Cardiac septum (tissue), 1 donor: ENCODE data around the gene UBL3. TPM values are rescaled to one million over a fixed set of nuclear protein-coding genes. Genes with fewer than 3 reads are reported as not detected.

ENCODE experiments used
- DNase-seq: peaks from one replicate; pipeline ENCODE4 v3.0.0-alpha.2; 2020; ENCODE audit warnings: low spot score
- intact Hi-C: fragments of 100-400 bp; cut with DNase I; formaldehyde crosslinking; loops from one replicate; pipeline ENCODE4 v1.14.0; 2022
- total RNA-seq: library from RNA; stranded (reverse); fragmentation: NEBNext Ultra II Directional; extraction: Animal tissue kit (Norgen Biotek cat#: 25700); gene quantifications from one replicate; pipeline ENCODE4 v1.2.1, GENCODE V29; 2021
- donor health status: DM: no; HTN: no; CAD: no.

The UBL3 gene
- total RNA-seq, 1 donor from 2014 or later: 24.1 TPM

DNA sequence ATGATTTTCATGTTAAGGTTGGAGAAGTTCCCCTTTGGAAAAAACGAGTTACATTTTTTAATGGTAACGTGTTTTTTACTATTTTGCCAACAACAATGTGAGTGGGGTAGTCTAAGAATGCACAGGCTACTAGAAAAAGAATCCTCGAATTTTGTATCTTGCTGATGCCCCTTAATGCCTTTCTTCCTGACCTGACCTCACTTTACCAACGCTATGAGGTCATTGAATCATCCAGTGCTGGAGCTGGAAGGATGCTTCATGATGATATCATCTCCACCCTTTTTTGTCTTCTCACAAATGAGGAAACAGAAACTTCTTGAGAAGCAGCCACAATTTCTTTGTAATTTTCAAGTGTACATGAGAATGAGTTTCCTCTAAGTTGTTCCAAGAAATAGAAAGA, 8.2 kb upstream of the UBL3 start:
- intact Hi-C loops: no loop called here
- no peak for DNase-seq

DNA sequence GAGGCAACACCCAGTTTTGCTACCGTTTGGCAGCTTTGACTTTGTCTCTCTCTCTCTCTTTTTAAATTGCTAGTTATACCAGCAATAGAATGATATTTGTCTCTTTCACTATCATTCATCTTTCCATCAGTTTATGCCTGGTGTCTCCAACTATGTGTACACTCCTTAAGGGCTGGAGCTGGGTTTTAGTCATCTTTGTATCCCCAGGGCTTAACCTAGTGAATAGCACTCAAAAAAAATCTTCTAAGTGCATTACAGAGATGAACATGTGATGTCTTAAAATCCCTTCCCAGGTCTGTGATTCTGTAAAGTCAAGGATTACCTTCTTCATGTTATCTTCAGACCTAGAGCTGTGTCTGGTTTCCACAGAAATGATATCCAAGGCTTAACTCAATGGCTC, 7.8 kb upstream of the UBL3 start:
- intact Hi-C loops: no loop called here

DNA sequence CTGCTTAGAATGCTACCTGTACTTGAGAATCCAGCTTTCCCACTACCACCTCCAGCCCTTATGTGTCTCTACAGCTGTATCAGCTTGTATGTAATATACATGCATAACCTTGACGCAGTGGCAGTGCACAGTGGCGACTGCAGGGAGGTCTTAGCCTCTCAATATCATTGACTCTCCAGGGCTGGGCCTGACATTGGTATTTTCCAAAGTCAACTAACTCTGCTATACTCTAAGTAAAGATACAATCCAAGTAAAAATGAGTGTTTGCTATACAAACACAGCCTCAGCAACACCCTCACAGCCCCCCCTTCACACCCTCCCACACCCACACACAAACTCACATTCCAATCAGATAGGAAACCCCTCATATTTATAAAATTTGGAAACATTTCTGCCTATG, 6.7 kb upstream of the UBL3 start:
- no peak for DNase-seq
- intact Hi-C loops: no loop called here

More for the DNA sequence above, 7.8 kb upstream of the UBL3 start:
- DNase-seq: no peak

DNA sequence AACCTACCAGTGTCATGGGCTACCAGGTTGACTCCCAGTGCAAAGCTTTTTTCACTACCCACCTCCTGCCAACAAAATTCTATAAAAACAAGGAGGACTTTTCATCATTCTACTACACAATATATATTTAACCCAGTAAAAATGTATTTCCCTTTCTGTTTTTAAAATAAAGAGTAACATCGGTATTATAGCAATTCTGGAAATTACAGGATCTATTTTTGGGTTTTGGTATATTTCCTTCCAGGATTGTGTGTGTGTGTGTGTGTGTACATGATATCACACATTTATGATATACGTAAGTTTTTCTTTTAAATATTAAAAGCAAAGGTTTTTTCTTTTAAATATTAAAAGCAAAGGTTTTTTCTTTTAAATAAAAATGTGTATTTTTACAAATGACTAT, 6.0 kb upstream of the UBL3 start:
- intact Hi-C loops: no loop called here
- no peak for DNase-seq

DNA sequence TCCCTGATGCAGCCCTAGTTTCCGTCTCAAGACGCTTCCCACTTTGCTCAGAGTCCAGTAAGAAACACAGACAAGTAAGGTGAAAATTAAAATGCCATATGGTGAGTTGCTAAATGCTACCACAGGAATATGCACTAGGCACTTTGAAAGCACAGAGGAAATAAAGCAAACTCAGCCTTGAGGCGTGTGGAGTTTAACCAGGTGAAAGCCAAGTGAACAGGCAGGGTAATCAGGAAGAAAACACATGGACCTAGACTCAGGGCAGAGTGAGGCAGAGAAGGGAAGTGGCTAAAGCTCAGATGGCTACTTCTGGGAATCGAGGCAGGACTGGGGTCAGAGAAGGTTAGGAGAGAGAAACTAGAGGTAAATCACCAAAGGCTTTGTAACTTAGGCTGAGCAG, 5.4 kb upstream of the UBL3 start:
- DNase-seq: no peak
- intact Hi-C loops: no loop called here

DNA sequence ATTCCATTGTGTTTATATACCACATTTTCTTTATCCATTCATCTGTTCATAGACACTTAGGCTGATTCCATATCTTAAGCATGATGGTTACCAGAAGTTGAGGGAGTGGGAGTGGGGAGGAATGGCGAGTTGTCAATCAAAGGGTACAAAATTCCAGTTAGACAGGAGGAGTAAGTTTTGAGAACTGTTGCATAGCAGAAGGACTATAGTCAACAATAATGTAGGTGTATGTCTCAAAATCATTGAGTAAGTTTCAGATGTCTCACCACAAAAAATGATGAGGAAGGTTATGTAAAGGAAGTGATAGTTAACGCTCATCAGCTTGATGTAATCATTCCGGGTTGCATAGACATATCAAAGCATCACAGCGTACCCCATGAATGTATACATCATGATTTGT, 4.6 kb upstream of the UBL3 start:
- intact Hi-C loops: no loop called here
- DNase-seq: no peak

DNA sequence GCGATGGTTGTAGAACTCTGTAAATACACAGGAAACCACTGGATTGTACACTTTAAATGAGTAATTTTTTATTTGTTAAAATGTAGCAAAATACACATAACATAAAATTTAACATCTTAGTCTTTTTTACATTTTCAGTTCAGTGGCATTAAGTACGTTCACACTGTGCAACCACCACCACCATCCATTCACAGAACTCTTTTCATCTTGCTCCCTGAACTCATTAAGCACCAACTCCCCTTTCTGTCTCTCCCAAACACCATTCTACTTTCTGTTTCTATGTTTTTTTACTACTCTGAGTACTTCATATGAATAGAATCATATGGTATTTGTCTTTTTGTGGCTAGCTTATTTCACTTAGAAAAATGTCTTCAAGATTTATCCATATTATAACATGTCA, 2.7 kb upstream of the UBL3 start:
- intact Hi-C loops: no loop called here

DNA sequence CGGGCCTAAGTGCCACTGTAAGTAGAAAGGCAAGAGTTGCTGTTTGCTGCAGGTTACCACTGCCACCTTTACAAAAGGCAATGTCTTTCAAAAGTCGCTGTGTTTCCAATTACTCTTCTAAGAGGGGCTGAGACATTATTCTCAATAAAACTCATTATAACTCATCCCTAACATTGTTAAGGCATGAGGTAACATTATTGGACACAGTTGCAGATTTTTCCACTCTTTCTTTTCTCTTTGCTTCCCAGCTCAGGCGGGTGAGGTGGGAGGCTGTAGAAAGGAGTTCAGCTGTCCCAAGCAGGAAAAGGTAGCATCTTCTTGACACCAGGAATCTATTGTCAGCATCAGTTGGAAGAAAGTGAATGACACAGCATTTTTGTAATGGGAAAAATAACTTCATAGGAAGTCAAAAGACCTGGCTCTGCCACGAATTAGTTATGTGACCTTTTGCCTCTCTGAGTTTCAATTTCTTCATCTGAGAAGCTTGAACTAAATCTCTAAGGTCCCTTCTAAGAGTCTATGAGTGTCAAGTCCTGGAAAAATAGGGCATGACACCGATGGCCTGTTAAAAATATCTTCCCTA, 2.1 kb upstream of the UBL3 start:
- DNase-seq: no peak
- intact Hi-C loops: no loop called here

More for the DNA sequence above, 2.7 kb upstream of the UBL3 start:
- DNase-seq: no peak

DNA sequence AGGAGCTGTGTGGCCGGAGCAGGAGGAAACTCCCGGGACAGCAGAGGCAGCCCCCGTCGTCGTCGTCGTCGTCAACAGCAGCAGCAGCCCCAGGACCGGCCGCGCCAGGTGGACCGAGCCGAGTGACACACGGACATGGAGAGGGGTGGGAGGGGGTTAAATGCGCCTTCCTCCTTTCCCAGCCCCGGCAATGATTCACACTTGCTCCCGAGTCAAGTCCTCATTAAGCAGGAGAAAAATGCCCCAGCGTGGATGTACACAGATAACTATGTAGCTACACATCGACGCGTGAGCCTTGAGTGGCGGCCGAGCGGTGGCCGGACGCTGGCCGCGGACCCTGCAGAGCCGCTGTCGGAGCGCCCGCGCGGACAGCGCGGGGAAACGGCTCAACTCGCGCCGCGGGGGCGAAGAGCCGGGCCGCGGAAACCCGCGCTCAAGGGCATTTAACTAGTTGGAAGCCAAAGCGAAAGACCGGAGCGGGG, 645 bp downstream of the UBL3 start:
- intact Hi-C loops: no loop called here
- peak; percentile 88 for DNase-seq

DNA sequence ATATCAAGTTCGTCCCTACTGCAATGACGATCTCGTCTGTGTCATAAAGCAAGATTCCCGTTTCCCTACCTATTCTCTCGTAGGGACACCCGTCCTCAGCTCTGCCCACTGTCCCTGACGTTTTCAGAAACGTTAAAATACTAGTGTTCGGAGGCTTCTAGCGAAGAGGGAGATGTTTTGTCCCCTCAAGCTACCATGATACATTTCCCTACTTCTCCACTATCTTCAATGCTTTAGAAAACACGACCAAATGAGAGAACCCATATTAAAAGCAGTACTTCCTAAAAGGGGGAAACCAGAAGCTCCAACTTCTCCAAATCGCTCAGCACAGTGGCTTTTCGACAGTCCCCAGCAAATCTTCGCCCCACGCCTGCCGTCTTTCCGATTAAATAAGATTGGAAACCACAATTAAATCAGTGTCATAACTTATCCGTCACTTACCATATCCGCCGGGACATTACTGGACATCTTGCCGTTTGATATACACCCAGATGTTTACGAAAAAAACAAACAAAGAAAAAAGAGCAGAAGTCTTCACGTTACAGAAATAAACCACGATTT, 1.3 kb downstream of the UBL3 start:
- intact Hi-C loops: no loop called here
- no peak for DNase-seq

DNA sequence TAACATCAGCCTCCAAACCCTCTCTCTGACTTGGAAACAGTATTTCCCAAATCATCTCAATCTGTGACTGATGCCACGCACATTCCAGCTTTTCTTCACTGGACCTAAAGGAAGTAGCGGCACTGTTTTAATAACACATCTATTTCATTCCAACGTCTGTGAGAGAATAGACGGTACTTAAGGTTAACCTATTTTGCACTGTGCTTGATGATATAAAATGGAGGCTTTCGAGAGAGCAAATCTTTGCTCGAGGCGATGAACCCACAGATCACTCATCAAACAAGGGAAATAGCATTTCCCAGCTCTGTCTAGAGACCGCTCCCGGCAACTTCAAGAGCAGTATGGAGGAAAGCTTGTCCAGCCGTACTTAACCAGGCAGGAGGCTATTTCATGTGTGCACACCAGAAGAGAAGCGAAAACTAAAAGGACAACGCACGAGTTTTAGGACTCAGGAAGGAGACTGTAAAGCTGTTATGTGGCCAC, 2.9 kb downstream of the UBL3 start:
- intact Hi-C loops: loop anchor here (2.0 kb wide), 1 partner anchor 265 kb away; no protein-coding TSS in a partner anchor

DNA sequence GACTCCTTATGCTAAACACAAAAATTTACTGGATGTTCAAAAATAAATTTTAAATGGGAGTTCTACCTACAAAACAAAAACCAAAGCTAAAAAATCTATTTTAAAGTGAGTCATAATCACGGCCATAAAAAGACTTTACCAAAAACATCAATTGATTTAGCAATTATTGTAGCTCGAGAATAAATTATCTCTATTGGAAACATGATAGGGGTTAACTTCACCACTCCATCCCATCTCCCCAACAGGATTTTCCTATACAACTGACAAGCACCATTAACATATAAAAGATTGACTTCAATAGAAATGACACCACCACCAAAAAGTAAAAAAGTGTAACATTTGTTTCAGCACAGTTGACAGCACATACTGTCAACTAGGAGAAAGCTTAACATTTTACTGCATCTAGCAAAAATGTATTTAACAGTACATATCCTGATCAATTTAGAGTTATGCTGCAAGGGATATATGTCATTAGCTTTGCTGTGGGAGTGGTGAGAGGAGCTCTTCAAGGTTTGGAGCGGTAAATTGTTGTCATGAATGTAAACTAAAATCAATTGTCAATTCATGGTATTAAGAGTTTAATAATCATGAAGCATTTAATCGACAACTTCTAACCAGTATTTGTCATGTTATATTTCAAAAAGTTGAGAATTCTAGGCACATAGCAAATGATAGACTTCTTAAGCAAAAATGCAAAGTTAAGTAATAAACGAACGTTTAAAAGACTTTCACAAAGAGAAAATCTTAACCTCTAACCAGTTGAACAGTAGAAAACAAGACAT, 3.8 kb downstream of the UBL3 start:
- DNase-seq: no peak
- intact Hi-C loops: loop anchor here (2.0 kb wide), 1 partner anchor 266 kb away; no protein-coding TSS in a partner anchor

More for the DNA sequence above, 2.9 kb downstream of the UBL3 start:
- no peak for DNase-seq

DNA sequence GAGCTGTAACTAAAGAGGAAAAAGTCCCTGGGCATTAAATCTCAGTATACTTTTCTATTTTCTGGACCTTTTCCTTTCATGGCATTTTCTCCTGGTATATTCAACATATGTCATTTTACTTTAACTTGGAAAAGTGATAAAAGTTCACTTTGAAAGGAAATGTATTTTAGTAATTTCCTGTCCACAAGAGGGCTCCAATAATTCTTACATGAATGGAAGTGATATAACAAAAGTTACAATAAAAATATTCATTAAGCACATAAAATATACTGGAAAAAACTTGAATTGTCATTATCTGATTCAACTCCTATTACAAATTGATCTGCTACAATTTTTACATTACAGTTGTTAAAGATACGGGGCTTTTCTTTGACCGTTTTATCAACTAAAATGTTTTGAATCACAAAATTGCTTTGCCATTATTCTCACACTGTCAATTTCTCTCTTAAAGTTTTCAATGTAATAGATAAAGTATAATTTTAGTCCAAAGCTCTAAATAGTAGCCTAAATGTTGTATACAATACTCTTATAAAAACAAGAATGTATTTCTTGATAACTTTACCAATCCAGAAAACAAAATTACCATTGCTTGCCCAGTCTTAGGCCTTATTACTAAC, 4.9 kb downstream of the UBL3 start:
- no peak for DNase-seq
- intact Hi-C loops: loop anchor here (2.0 kb wide), 1 partner anchor 267 kb away; no protein-coding TSS in a partner anchor

DNA sequence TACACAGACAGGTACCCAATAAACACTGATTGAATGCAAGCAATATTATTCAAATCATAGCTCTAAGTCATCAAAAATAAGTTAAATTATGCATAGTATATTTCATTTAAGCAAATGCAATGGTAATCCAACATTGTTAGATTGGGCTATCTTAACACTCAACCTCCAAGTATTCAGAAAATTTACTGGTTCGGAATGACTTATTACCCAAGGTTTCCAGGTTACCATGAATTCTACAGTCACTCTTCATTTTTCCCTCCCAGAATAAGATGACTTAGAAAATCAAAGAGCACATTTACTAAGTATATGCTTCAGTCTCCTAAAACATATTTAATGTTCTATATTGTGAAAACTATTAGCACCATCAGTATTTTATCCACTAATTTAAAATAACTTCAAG, 6.0 kb downstream of the UBL3 start:
- intact Hi-C loops: loop anchor here (5.0 kb wide), 1 partner anchor 72 kb away; no protein-coding TSS in a partner anchor

DNA sequence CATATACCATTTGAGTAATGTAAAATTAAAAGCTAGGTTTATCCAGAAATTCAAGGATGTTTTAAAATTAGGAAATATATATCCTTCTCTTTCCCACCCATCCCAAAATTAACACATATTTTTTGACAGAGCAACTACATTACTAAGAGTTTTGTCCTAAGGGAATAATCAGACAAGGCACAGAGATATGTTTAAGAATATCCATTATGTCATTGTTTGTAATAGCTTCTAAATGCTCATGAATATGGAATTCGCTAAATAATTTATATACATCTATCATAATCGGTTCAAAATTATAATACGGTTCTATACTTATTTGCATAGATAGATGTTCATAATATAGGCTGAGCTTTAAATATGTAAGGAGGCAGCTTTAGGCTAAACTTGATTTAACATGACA, 9.8 kb downstream of the UBL3 start:
- DNase-seq: no peak
- intact Hi-C loops: loop anchor here (5.0 kb wide), 1 partner anchor 68 kb away; no protein-coding TSS in a partner anchor

More for the DNA sequence above, 6.0 kb downstream of the UBL3 start:
- no peak for DNase-seq

DNA sequence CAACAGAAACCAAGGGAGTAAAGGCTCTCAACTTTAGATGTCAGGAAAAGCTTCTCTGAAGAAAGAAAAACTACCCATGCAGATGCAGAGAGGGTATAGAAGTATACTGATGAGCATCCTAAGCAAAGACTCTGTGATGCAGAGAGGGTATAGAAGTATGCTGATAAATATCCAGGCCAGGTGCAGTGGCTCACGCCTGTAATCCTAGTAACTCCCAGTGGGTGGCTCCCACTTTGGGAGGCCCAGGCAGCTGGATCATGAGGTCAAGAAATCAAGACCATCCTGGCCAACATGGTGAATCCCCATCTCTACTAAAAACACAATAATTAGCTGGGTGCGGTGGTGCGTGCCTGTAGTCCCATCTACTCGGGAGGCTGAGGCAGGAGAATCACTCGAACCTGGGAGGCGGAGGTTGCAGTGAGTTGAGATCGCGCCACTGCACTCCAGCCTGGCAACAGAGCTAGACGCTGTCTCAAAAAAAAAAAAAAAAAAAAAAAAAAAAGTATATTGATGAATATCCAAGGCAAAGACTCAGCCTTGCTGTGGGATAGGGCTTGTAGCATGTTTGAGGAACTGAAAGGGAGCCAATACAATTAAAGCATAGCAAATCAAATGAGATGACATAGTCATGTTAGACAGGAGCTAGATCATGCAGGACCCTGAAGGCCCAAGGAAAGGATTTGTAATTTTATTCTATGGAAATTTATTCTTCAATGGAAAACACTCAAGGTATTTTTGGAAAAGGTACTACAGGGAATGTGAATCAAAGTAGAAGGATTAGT, 14.9 kb downstream of the UBL3 start:
- no peak for DNase-seq
- intact Hi-C loops: no loop called here

DNA sequence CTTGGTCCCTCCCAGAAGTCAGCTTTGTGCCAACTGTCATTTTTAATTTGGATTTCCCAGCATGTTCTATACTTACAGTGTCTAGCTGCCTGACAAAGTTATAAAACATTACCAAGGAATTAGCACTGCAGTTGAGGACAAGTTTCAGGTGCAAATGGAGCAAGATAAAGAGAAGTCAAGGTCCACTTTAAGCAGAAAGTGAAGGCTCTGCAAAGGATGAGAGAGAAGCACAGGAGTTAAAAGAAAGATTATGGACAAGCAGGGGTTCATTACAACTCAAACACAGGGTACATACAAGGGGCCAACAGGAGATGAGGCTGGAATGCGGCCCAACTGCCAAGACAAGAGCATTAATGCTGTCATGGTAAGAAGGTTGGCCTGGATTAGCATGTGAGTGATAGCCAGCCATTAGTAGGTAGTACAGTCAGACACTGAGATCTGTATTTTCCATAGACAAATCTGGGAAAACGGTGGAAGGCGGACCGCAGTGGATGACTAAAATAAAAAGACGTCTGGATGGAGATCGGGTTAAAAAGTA, 17.6 kb downstream of the UBL3 start:
- intact Hi-C loops: no loop called here
- no peak for DNase-seq

DNA sequence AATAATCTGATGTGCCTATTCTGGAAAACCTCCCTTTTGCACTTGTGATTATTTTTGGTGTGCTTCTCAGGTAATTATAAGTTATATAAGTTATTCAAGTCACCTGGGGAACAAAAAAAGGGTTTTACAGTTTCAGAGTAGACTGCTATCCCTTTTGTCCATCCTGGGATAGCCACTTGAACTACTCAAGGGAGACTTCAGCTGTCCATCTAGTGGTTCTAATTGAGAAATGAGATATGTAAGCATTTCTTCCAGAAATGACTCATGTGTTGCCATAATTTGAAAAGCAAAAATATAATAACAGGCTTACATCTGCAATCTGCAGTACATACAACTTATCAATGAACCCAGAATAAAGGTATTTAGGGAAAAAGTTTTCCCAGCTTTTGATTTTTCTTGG, 20.4 kb downstream of the UBL3 start:
- no peak for DNase-seq
- intact Hi-C loops: no loop called here

DNA sequence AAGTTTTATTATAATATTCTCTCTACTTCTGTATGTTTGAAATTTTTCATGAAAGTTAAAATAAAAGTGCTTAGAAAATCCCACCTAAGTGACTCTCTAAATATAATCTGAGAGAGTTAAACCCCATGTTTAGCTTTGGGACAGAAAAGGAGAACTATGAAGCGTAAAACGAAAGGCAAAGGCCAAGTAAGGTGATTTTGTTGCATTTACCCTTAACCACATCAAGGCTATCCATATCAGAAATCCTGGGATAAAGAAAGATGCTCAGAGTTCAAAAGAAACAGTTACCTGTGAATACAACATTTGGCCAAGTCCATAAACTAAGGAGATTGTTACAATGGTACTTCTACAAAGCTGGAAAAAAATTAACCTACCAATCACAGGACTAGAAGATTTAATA, 31.3 kb downstream of the UBL3 start:
- no peak for DNase-seq
- intact Hi-C loops: no loop called here
